H54 (cell line): ENCODE measurements around the gene WHRN.
A peak's percentile ranks its signal among the peaks of the same experiment; 100 is the strongest.

Experiments
- DNase-seq: peaks from one replicate; pipeline ENCODE4 v3.0.0; 2011; ENCODE audit warnings: low spot score, mixed read lengths; ENCODE audit not compliant: insufficient read length
- FAIRE-seq: peaks from 3 replicates; lab custom pipeline; 2011; peaks lifted over from hg19 to GRCh38; lab: Jason Lieb, UNC
- POLR2A ChIP-seq: IDR thresholded peaks from 2 replicates; pipeline ENCODE4 v1.6.1; 2011; ENCODE audit warnings: low read depth, mild to moderate bottlenecking, low read length

WHRN gene

GRCh38 chr9:114450833-114451706, 54.2 kb downstream of the WHRN start:
- FAIRE-seq (no peak), DNase-seq (no peak)
- TF ChIP-seq POLR2A: no peak

- FAIRE-seq (no peak), DNase-seq (no peak)
- TF ChIP-seq POLR2A: no peak
Observed at GRCh38 chr9:114450181-114450580, 55.1 kb downstream of the WHRN start.

DNA sequence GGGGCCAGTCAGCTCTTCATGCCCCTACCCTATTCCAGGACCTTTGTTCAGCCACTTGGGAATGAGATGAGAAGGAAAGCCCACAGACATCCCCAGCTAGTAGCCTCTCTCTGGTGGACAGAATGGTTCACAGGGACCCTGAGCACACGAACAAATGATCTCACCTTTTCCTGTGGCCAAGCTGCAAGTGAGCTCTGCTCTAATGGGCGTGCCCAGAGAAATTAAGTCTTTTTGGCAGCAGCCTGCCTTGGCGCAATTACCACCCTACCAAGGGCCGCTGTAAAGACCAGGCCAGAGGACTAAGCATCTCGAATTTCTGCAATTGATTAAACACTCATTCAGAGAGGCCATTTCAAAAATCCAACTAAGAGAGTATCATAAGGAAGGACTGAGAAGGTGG, 56.0 kb downstream of the WHRN start:
- TF ChIP-seq POLR2A: no peak
- no peak for DNase-seq
- FAIRE-seq: no peak

DNA sequence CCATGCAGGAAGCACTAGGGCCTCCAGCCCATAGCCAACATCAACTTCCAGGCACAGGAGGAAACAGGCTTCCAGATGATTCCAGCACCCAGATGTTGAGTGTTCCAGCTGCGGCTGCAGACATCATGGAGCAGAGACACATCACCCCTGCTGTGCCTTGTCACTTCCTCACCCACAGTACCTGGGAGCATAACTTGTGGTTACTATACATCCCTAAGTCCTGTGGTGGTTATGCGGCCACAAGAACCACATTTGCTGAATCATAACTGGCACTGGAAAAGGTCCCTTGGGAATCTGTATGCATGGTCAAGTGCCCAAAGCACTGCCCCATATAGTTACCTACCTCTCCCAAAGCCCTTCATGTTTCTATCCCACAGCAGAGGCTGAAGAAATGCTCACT, 56.6 kb downstream of the WHRN start:
- FAIRE-seq (peak; percentile 100), DNase-seq (peak; percentile 65)
- no peak for TF ChIP-seq POLR2A

DNA sequence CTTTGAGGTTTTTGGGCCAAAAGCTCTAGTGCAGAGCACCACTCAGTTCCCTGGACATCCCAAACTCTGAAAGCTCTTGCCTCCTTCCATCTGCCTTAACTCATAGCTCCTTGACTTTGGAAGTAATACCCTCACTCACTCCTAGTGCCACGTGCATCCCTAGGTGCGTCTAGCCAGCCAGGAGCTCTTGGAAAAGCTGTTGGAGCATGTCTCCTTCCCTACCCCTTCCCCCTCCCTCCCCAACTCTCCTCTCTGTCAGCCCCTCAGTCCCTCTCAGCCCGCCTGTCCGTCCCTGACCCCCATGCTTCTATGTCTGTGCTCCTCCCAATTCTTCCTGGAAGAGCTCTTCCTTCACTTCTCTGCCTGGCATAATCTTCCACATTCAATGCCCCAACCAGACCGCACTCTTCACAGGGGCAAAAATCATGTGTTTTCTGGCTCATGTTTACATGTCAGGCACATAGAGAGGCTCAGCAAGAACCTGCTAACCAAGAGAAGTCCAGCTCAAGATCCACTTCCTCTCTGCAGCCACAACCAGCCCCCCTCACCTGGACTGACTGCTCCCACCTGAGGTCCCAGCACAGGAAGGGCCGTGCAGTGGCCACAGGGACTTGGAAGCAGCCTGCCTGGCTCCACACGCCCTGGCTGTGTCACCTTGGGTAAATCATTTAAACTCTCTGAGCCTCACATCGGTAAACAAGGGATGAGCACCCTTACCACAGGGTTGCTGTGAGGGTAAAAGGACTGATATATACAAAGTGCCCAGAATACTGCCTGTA, 58.4 kb downstream of the WHRN start:
- TF ChIP-seq POLR2A: no peak
- no peak for FAIRE-seq
- no peak for DNase-seq

GRCh38 chr9:114446036-114446435, 59.2 kb downstream of the WHRN start:
- DNase-seq (no peak), FAIRE-seq (peak; percentile 86)
- TF ChIP-seq POLR2A: no peak

- no peak for DNase-seq
- FAIRE-seq: no peak
- TF ChIP-seq POLR2A: no peak
Observed at GRCh38 chr9:114445616-114446015, 59.7 kb downstream of the WHRN start.

- FAIRE-seq (peak; percentile 6), DNase-seq (no peak)
- TF ChIP-seq POLR2A: no peak
Observed at GRCh38 chr9:114442022-114442421, 63.3 kb downstream of the WHRN start.

GRCh38 chr9:114437401-114437893, 67.8 kb downstream of the WHRN start:
- FAIRE-seq (no peak), DNase-seq (no peak)
- TF ChIP-seq POLR2A: no peak

- FAIRE-seq: peak; percentile 89
- TF ChIP-seq POLR2A: no peak
- peak; percentile 24 for DNase-seq
Observed at GRCh38 chr9:114434878-114435311, 70.4 kb downstream of the WHRN start.

DNA sequence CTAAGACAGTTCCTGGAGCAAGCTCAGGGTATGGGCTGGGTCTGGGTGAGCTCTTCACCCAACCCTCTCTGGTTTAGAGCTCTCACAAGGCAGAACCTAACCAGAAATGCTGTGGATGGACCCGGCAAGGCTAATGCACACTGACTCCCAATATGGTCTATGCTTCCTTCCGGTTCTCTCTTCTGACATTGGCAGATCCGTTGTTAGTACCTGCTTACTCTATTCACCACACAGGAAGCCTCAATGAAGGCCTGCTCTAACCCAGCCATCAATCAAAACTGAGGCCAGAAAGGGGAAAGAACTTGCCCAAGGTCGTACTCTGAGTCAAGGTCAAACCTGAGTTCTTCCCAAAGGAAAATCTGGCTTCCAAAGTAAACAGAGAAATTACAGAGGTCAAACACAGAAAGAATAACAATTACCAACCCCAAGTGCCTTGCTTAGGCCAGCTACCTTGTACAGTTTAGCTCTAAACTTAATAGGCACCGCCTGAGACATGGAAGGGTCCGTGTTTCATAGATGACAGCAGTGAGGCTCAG, 71.5 kb downstream of the WHRN start:
- no peak for DNase-seq
- TF ChIP-seq POLR2A: no peak
- no peak for FAIRE-seq

GRCh38 chr9:114433086-114433485, 72.2 kb downstream of the WHRN start:
- DNase-seq (no peak), FAIRE-seq (no peak)
- no peak for TF ChIP-seq POLR2A

DNA sequence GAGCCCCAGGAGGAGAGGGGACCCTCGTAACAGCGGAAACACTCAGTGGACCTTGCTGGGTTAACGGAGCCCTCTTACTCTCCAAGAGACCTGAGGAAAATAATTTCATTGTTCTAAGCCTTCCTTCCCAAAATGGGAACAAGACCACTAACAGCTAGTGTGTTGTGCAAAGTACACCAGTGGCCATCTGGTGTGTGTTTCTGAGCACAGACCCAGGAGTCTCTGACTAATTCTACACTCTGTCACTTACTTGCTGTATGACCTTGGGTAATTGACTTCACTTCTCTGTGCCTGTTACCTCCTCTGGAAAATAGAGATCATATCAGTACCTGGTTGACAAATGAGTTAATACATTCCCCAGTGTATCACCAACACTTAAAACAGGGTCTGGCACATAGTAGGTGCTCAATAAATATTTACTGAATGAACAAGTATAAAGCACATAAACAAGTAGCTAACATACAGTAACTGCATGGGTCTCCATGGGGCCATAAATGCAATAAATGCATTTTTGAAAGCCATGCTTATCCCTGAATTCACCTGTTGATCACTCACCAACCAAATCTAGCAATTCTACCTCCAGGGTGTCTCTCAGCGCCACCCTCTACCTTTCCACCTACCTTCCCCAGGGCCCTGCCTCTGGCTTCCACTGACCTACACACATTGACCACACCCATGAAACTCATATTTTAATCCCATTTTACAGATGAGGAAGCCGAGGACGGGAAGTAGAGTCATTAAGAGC, 72.8 kb downstream of the WHRN start:
- DNase-seq (no peak), FAIRE-seq (no peak)
- no peak for TF ChIP-seq POLR2A
